Osteocyte (in vitro differentiated cells): Measurements from ENCODE around the gene KASH5. TPM values are rescaled to one million over a fixed set of nuclear protein-coding genes. Genes with fewer than 3 reads are reported as not detected.
"Not testable (repeated sequence)": the region's sequence is repeated elsewhere in the genome, so short reads cannot be mapped to it uniquely, and the experiment has no call there.

Experiments used
- DNase-seq: peaks from one replicate; pipeline ENCODE4 v3.0.0; 2021; ENCODE audit warnings: mixed read lengths; ENCODE audit not compliant: unreplicated experiment; ENCODE audit errors: extremely low spot score
- H3K27ac Mint-ChIP-seq: one replicate; pipeline ENCODE4 v1.8.0; 2021; ENCODE audit warnings: mild to moderate bottlenecking, mixed read lengths; ENCODE audit not compliant: unreplicated experiment
- H3K27me3 Mint-ChIP-seq: one replicate; pipeline ENCODE4 v1.8.0; 2021; ENCODE audit warnings: mixed read lengths; ENCODE audit not compliant: unreplicated experiment
- H3K36me3 Mint-ChIP-seq: one replicate; pipeline ENCODE4 v1.8.0; 2021; ENCODE audit warnings: mixed read lengths; ENCODE audit not compliant: unreplicated experiment
- H3K4me1 Mint-ChIP-seq: one replicate; pipeline ENCODE4 v1.8.0; 2021; ENCODE audit warnings: mixed read lengths; ENCODE audit not compliant: unreplicated experiment
- H3K4me3 Mint-ChIP-seq: one replicate; pipeline ENCODE4 v1.8.0; 2021; ENCODE audit warnings: mild to moderate bottlenecking, moderate library complexity, mixed read lengths; ENCODE audit not compliant: unreplicated experiment
- H3K9me3 Mint-ChIP-seq: one replicate; pipeline ENCODE4 v1.8.0; 2021; ENCODE audit warnings: mixed read lengths; ENCODE audit not compliant: unreplicated experiment
- total RNA-seq: library from RNA; stranded (reverse); gene quantifications from 2 replicates; pipeline ENCODE4 v1.2.1, GENCODE V29; 2021
- TF ChIP-seq, protein P1 (sequence below): fragments of 200-600 bp; sonication (generic); IDR thresholded peaks from 2 replicates; pipeline ENCODE4 v1.5.0; 2021; ENCODE audit warnings: antibody characterized with exemption, mild to moderate bottlenecking, moderate library complexity

Gene KASH5
- total RNA-seq, 1 donor from 2014 or later, result not detected

GRCh38 chr19:49442354-49442753 lies 54.3 kb downstream of the KASH5 start:
- Mint-ChIP-seq H3K9me3 (no peaks in the 10 kb centered on the region), H3K36me3 (peaks cover 4% of the 10 kb centered on the region), H3K27me3 (peaks cover 52% of the 10 kb centered on the region), H3K4me3 (peak overlapping the region; percentile 77), H3K4me1 (peaks cover 23% of the 10 kb centered on the region), H3K27ac (no peak overlapping the region)
- TF ChIP-seq, protein P1, sequence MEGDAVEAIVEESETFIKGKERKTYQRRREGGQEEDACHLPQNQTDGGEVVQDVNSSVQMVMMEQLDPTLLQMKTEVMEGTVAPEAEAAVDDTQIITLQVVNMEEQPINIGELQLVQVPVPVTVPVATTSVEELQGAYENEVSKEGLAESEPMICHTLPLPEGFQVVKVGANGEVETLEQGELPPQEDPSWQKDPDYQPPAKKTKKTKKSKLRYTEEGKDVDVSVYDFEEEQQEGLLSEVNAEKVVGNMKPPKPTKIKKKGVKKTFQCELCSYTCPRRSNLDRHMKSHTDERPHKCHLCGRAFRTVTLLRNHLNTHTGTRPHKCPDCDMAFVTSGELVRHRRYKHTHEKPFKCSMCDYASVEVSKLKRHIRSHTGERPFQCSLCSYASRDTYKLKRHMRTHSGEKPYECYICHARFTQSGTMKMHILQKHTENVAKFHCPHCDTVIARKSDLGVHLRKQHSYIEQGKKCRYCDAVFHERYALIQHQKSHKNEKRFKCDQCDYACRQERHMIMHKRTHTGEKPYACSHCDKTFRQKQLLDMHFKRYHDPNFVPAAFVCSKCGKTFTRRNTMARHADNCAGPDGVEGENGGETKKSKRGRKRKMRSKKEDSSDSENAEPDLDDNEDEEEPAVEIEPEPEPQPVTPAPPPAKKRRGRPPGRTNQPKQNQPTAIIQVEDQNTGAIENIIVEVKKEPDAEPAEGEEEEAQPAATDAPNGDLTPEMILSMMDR, result no peak
- no peak for DNase-seq

GRCh38 chr19:49442771-49443365 lies 54.8 kb downstream of the KASH5 start:
- Mint-ChIP-seq H3K9me3 (no peaks in the 10 kb centered on the region), H3K36me3 (peaks cover 4% of the 10 kb centered on the region), H3K27ac (peak overlapping the region; percentile 73), H3K27me3 (peaks cover 46% of the 10 kb centered on the region), H3K4me3 (peak overlapping the region; percentile 77), H3K4me1 (peaks cover 23% of the 10 kb centered on the region)
- peak; percentile 94 for DNase-seq
- TF ChIP-seq, protein P1, result no peak

- DNase-seq, result peak; percentile 97
Observed at GRCh38 chr19:49443366-49444099, 55.5 kb downstream of the KASH5 start.

DNA sequence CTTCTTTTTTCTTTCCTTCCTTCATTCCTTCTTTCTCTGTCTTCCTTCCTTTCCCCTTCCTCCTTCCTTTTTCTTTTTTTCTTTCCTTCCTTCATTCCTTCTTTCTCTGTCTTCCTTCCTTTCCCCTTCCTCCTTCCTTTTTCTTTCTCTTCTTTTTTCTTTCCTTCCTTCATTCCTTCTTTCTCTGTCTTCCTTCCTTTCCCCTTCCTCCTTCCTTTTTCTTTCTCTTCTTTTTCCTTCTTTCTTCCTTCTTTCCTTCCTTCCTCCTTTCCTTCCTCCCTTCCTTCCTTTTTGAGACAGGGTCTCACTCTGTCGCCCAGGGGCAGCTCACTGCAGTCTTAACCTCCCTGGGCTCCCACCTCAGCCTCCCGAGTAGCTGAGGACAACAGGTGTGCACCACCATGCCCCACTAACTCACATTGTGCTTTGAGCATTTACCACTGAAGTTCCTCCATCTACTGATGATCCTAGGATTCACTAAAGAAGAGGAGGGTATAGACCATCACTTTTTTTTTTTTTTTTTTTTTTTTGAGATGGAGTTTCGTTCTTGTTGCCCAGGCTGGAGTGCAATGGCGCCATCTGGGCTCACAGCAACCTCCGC lies 56.2 kb downstream of the KASH5 start:
- Mint-ChIP-seq H3K27me3 (peaks cover 33% of the 10 kb centered on the region), H3K4me1 (peaks cover 25% of the 10 kb centered on the region)
- not testable (repeated sequence) for H3K27ac Mint-ChIP-seq, H3K9me3 Mint-ChIP-seq, DNase-seq, H3K4me3 Mint-ChIP-seq, H3K36me3 Mint-ChIP-seq

More at GRCh38 chr19:49443366-49444099, 55.5 kb downstream of the KASH5 start:
- peaks cover 6% of the 10 kb centered on the region for H3K36me3 Mint-ChIP-seq
- peaks cover 40% of the 10 kb centered on the region for H3K27me3 Mint-ChIP-seq
- H3K27ac Mint-ChIP-seq, result peak overlapping the region; percentile 73
- TF ChIP-seq, protein P1, result peak; percentile 86
- no peaks in the 10 kb centered on the region for H3K9me3 Mint-ChIP-seq
- H3K4me3 Mint-ChIP-seq, result peak overlapping the region; percentile 77
- H3K4me1 Mint-ChIP-seq, result peaks cover 23% of the 10 kb centered on the region

GRCh38 chr19:49445997-49446396 lies 57.9 kb downstream of the KASH5 start:
- no peak for DNase-seq
- TF ChIP-seq, protein P1, result no peak
- Mint-ChIP-seq H3K27me3 (peaks cover 15% of the 10 kb centered on the region), H3K4me1 (peaks cover 25% of the 10 kb centered on the region), H3K4me3 (no peak overlapping the region), H3K9me3 (no peaks in the 10 kb centered on the region), H3K27ac (no peak overlapping the region), H3K36me3 (peaks cover 11% of the 10 kb centered on the region)
